ENCODE data around the gene HOXC9. TPM values are rescaled to one million over a fixed set of nuclear protein-coding genes. Genes with fewer than 3 reads are reported as not detected.

HOXC9 gene
- total RNA-seq, 4 donors from 2014 or later, result 0.28 to 2.0 (median 0.44) TPM; not detected in 1

DNA sequence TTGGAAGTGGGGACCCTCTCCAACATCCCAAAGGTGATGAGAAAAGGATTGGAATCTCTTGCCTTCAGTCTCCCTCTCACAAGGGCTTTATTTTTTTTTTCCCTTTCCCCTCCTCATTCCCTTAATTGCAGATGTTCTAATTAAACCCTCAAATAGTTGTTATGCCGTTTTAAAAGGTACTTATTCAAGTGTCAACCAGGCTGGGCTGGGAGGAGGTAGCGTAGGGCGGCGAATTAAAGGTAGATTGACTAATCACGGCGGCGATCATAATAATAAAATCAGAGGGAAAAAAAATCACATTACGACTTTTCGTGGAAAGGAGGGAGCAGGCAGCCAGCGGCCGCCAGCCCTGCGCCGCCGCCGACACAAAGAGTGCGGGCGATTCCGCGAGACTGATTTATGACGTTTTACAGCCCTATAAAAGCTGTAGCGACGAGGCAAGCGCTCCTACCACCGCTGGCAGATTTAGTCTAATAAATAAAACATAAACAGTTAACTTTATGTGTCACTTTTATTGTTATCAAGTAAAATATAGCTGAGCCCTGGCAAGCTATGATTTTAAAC, 52.0 kb downstream of the HOXC9 start:
- no peak for ATAC-seq (ENCODE audit: low FRiP score)
- DNase-seq (ENCODE audit: low spot score), result no peak
- TF ChIP-seq CTCF (IDR thresholded peaks at IDR 0.05), result no peak

DNA sequence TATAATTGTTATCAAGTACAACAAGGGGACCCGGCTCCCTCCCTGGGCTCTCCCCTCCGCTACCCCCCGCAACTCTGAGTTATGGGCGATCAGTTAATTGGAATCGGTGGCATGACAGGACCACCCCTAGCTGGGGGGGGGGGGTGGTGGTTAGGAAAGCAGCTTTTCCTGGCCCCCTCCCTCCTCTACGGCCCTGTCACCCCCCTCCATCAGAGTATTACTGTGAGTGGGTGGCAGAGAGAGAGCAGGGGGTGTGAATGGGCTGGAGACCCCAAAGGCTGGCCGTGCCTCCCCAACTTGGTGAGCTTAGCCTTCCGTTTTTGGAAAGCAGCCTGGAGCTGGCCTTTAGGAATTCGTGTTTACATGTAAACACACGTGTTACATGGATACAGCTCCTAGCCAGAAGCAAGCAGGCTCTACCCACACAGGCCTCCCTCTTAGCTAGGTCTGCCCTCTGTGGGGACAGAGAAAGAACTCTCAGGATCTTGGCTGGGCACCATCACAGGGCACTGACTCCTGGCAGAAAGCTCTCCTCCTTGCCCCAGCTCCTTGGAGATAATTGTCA, 52.6 kb downstream of the HOXC9 start:
- DNase-seq (ENCODE audit: low spot score) (no peak), ATAC-seq (ENCODE audit: low FRiP score) (peak; percentile 26)
- no peak for TF ChIP-seq CTCF (IDR thresholded peaks at IDR 0.05)

Small RNA genes lying within 50 kb of the gene (small RNA-seq; reads per million reads assigned to genes)
- gene AC012531.3 (not detected), gene AC012531.4 (not detected), gene HOXC5 (not detected), gene MIR196A2 (0.77 reads per million), gene MIR615 (2.8 reads per million, percentile 58 among the genes with 10 or more reads in this experiment), gene RF01905 (not detected), gene RF01906 (not detected)

Other genes with a start within 250 kb of the HOXC9 start
- gene CISTR, start 248.2 kb upstream of the HOXC9 start, total RNA-seq, result not detected
- gene HOXC13, start 61.3 kb upstream of the HOXC9 start, total RNA-seq, result not detected
- not detected for gene HOXC12, start 45.3 kb upstream of the HOXC9 start, total RNA-seq
- not detected for gene HOXC11, start 27.0 kb upstream of the HOXC9 start, total RNA-seq
- under 1 TPM in 1 of 4 donors, not detected in 3; 0.32 TPM for gene HOTAIR, start 25.2 kb upstream of the HOXC9 start, total RNA-seq
- gene HOXC10, start 15.0 kb upstream of the HOXC9 start, total RNA-seq, result not detected
- gene HOXC8, start 8.8 kb downstream of the HOXC9 start, total RNA-seq, result under 1 TPM in 2 of 4 donors, not detected in 2; 0.19 to 0.24 TPM
- 1 to 10 TPM in 2 of 4 donors, under 1 TPM in 2; 0.24 to 1.7 (median 1.2) TPM for gene HOXC6, start 28.3 kb downstream of the HOXC9 start, total RNA-seq
- under 1 TPM in 3 of 4 donors, not detected in 1; 0.28 to 0.63 (median 0.50) TPM for gene HOXC5, start 32.9 kb downstream of the HOXC9 start, total RNA-seq
- gene HOXC4, start 53.7 kb downstream of the HOXC9 start, total RNA-seq, result 1 to 10 TPM in 3 of 4 donors, under 1 TPM in 1; 0.84 to 1.3 (median 1.1) TPM
- gene SMUG1, start 188.8 kb downstream of the HOXC9 start, total RNA-seq, result 10 to 100 TPM; 17.2 to 46.5 (median 36.7) TPM